Esophagus squamous epithelium (tissue), 5 donors: ENCODE data around the gene ATP11B. TPM values are rescaled to one million over a fixed set of nuclear protein-coding genes. Genes with fewer than 3 reads are reported as not detected.

Source experiments
- DNase-seq: peaks from one replicate; lab custom pipeline; 2025; lab: John Stamatoyannopoulos, UW
- H3K27ac ChIP-seq, 4 donors: fragments of 200-600 bp; sonication (generic); one replicate each; pipeline ENCODE4 v1.5.1; 2016 to 2019; ENCODE audit warnings: mild to moderate bottlenecking in 1 of 4
- H3K27me3 ChIP-seq, 4 donors: fragments of 200-600 bp; sonication (generic); 1 replicate in 3 of 4; 2 replicates in 1 of 4; pipeline versions ENCODE4 v1.5.1 to v1.6.0; 2017 to 2021; ENCODE audit warnings: antibody characterized with exemption in 1 of 4
- H3K36me3 ChIP-seq, 3 donors: fragments of 200-600 bp; sonication (generic); one replicate each; pipeline ENCODE4 v1.5.1; 2016 to 2019
- H3K4me1 ChIP-seq, 3 donors: fragments of 200-600 bp; sonication (generic); one replicate each; pipeline ENCODE4 v1.5.1; 2017 to 2019
- H3K4me3 ChIP-seq, 4 donors: fragments of 200-600 bp; sonication (generic); 1 replicate in 3 of 4; 2 replicates in 1 of 4; pipeline ENCODE4 v1.5.1; 2016 to 2019; ENCODE audit warnings: mild to moderate bottlenecking in 2 of 4, moderate library complexity in 1 of 4
- H3K9me3 ChIP-seq, 3 donors: fragments of 200-600 bp; sonication (generic); one replicate each; pipeline ENCODE4 v1.5.1; 2016 to 2019
- CTCF ChIP-seq, 6 experiments: fragments of 450-650 bp in 4 of 6; fragments of 200-600 bp in 2 of 6; sonication (generic) in 2 of 6; IDR thresholded peaks; one replicate each; pipeline ENCODE4 v1.5.1; 2016 to 2019; ENCODE audit warnings: antibody characterized with exemption in 6 of 6, mild to moderate bottlenecking in 4 of 6, moderate library complexity in 4 of 6
- POLR2A ChIP-seq, 4 donors: fragments of 450-650 bp; IDR thresholded peaks; one replicate each; pipeline ENCODE4 v1.6.1; 2017; ENCODE audit warnings: antibody characterized with exemption in 4 of 4, mild to moderate bottlenecking in 4 of 4, moderate library complexity in 3 of 4
- WGBS, 2 donors: methylation state at CpG; one replicate each; pipeline ENCODE4 v1.1.5; 2018; 5-methylcytosine and 5-hydroxymethylcytosine counted together
- intact Hi-C: fragments of 100-400 bp; cut with DNase I; formaldehyde crosslinking; loops from one replicate; pipeline ENCODE4 v1.15.0; 2022
- total RNA-seq, 4 donors: library from RNA; depleted of rRNA; stranded (reverse); fragments of >200 nt; gene quantifications; one replicate each; pipeline ENCODE4 v1.1.0, GENCODE V29; 2016
- donor health status: DM: yes; HTN: yes; CAD: no.

Gene ATP11B
- total RNA-seq, 4 donors from 2014 or later: 73.3 to 202 (median 132) TPM

DNA sequence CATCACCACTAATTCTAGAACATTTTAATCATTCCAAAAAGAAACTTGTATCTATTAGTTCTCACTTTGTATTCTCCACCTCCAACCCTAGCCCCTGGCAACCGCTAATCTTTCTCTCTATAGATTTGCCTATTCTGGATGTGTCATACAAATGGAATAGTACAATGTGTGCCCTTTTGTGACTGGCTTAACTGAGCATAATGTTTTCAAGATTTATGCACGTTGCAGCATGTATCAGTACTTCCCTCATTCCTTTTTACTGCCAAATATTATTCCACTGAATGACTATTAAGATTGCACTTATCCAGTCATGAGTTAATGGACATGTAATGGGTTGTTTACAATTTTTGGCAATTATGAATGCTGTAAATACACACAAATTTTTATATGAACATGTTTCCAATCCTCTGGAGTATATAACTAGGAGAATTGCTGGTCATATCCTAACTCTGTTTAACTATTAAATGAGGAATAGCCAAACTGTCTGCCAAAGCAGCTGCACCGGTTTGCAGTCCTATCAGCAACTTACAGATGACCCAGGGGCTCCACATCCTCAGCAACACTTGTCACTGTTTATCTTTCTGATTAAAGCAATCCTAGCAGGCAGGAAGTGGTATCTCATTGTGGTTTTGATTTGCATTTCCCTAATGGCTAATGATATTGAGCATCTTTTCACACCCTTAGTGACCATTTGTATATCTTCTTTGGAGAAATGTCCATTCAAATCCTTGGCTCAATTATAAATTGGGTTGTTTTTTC, 144.2 kb downstream of the ATP11B start:
- no peak for TF ChIP-seq POLR2A (IDR thresholded peaks at IDR 0.05)
- no peak for TF ChIP-seq CTCF (IDR thresholded peaks at IDR 0.05)
- DNase-seq: no peak
- Histone ChIP-seq H3K4me3 (no peak overlapping the region), H3K36me3 (peaks cover 0 to 6% (median 0%) of the 10 kb centered on the region in 3 donors), H3K4me1 (peaks cover 0 to 5% (median 0%) of the 10 kb centered on the region in 3 donors), H3K9me3 (peaks cover 0 to 6% (median 3%) of the 10 kb centered on the region in 3 donors), H3K27ac (no peak overlapping the region), H3K27me3 (no peaks in the 10 kb centered on the region)
- 42 to 44% methylated on average over 3 of the region's 3 CpGs for WGBS, 2 donors
- intact Hi-C loops: no loop called here

DNA sequence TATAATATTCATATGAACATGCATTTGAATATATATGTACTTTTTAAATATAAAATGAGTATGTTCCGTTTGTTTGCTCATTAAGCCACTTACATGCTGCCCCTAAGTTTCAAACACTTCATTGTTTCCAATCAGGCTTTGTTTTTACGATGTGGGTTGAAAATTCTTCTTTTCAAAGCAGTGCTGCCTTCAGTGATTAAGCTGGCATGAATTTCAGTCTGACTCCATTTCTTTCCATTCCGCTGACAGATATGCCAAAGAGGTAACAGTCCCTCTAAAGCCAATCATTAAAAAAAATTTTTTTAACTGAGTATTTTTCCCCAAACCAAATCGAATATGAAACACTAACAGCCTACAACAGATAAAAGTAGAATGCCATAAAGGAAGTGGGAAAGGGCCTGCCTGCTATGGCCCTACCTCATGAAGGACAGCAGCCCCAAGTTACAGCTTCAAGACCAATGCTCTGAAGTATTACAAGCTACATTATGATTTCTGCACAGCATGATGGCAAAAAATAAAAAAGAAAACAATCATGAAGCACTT, 147.0 kb downstream of the ATP11B start:
- WGBS, 2 donors: 86 to 90% methylated on average over 4 of the region's 4 CpGs
- no peak for TF ChIP-seq POLR2A (IDR thresholded peaks at IDR 0.05)
- no peak for TF ChIP-seq CTCF (IDR thresholded peaks at IDR 0.05)
- peaks cover 0 to 17% (median 0%) of the 10 kb centered on the region in 3 donors for H3K36me3 ChIP-seq
- H3K27me3 ChIP-seq: no peaks in the 10 kb centered on the region
- intact Hi-C loops: no loop called here
- H3K27ac ChIP-seq: no peak overlapping the region
- H3K9me3 ChIP-seq: no peaks in the 10 kb centered on the region
- DNase-seq: no peak
- peaks cover 0 to 5% (median 0%) of the 10 kb centered on the region in 3 donors for H3K4me1 ChIP-seq
- H3K4me3 ChIP-seq: no peak overlapping the region

DNA sequence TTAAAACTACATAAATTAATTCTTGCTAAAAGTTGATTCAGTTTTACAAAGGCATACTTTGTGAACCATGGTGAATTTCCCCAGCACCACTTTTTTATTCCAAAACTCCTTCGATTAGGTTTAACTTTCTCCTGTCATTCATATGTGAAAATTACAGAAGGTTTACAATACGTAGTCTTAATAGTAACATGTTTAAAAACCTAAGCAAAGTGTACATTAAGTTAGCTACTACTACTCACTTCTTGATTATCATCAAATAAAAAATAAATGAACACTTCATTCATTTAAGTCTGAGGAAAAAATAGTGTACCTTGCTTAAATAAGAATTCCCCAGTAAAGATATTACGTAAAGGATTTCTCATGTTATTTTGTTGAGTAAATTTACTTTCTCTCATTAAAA, 148.4 kb downstream of the ATP11B start:
- Histone ChIP-seq H3K36me3 (peaks cover 0 to 31% (median under 1%) of the 10 kb centered on the region in 3 donors), H3K27me3 (no peaks in the 10 kb centered on the region), H3K27ac (no peak overlapping the region), H3K4me3 (no peak overlapping the region), H3K4me1 (peaks cover 0 to 5% (median 0%) of the 10 kb centered on the region in 3 donors), H3K9me3 (no peaks in the 10 kb centered on the region)
- intact Hi-C loops: no loop called here
- no peak for DNase-seq
- TF ChIP-seq CTCF (IDR thresholded peaks at IDR 0.05): no peak
- no peak for TF ChIP-seq POLR2A (IDR thresholded peaks at IDR 0.05)
- WGBS, 2 donors: 96 to 97% methylated on average over 3 of the region's 3 CpGs

DNA sequence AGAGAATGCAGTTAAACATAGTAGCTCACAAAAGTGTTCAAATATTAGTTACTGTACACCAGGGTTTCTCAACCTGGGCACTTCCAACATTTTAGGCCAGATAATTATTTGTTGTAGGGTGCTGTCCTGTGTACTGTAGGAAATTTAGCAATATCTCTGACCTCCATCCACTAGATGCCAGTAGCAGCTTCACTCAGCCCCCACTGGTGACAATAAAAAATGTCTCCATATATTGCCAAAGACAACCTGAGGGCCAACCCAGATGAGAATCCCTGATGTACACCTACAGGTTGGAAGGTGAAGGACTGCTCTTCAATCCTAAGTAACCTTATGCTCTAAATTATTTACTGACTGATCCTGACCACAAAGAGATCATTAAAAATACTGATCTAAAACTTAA, 154.6 kb downstream of the ATP11B start:
- no peaks in the 10 kb centered on the region for H3K4me1 ChIP-seq
- H3K9me3 ChIP-seq: no peaks in the 10 kb centered on the region
- no peak overlapping the region for H3K4me3 ChIP-seq
- DNase-seq: no peak
- H3K36me3 ChIP-seq: peaks cover 0 to 69% (median 3%) of the 10 kb centered on the region in 3 donors
- intact Hi-C loops: no loop called here
- H3K27ac ChIP-seq: no peak overlapping the region
- TF ChIP-seq POLR2A (IDR thresholded peaks at IDR 0.05): no peak
- TF ChIP-seq CTCF (IDR thresholded peaks at IDR 0.05): no peak
- no peaks in the 10 kb centered on the region for H3K27me3 ChIP-seq

DNA sequence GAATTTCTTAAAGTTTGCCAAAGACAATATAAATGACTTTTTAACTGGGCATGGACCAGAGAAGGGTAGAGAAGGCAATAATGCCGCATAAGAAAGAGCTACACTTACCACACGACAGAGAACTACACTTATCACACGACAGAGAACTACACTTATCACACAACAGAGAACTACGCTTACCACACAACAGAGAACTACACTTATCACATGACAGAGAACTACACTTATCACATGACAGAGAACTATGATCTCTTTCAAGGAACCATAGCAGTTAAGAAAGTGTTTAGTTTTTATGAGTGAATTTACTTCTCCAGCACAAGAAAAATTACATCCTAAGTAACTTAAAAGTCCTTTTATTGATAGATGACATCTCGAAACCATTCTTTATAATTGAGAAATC, 155.0 kb downstream of the ATP11B start:
- no peak for DNase-seq
- H3K9me3 ChIP-seq: no peaks in the 10 kb centered on the region
- H3K27ac ChIP-seq: no peak overlapping the region
- no peaks in the 10 kb centered on the region for H3K4me1 ChIP-seq
- H3K4me3 ChIP-seq: no peak overlapping the region
- TF ChIP-seq CTCF (IDR thresholded peaks at IDR 0.05) (no peak), POLR2A (IDR thresholded peaks at IDR 0.05) (no peak)
- WGBS, 2 donors: 89 to 92% methylated on average over 5 of the region's 5 CpGs
- intact Hi-C loops: no loop called here
- peaks cover 0 to 74% (median 3%) of the 10 kb centered on the region in 3 donors for H3K36me3 ChIP-seq
- H3K27me3 ChIP-seq: no peaks in the 10 kb centered on the region
